ENCODE measurements around the gene SDCCAG8. TPM values are rescaled to one million over a fixed set of nuclear protein-coding genes. Genes with fewer than 3 reads are reported as not detected.
A peak's percentile ranks its signal among the peaks of the same experiment; 100 is the strongest.

Gene SDCCAG8
- total RNA-seq, 1 donor from 2014 or later = 26.7 TPM

DNA sequence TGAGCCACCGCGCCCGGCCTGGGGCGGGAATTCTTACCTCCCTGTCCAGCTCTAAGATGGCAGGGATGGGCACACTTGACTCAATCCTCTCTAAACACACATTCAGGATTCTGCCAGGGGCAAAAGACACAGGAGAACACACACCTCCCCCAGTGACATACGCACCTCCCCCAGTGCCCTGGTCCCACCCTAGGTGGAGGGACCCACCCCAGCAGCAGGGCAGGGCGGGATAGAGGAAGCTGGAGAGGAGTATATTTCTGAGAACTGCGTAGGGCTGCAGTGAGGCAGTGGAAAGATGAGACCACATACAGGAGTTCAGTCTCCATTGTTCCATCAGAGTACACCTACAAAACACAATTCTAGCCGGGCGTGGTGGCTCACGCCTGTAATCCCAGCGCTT lies 92.5 kb downstream of the SDCCAG8 start:
- Mint-ChIP-seq H3K27me3 (ENCODE audit: unreplicated experiment) (no peaks in the 10 kb centered on the region), H3K36me3 (ENCODE audit: unreplicated experiment) (peaks cover 21% of the 10 kb centered on the region), H3K4me1 (ENCODE audit: unreplicated experiment) (peaks cover 3% of the 10 kb centered on the region), H3K4me3 (ENCODE audit: unreplicated experiment) (no peak overlapping the region), H3K27ac (ENCODE audit: unreplicated experiment) (no peak overlapping the region), H3K9me3 (ENCODE audit: unreplicated experiment) (no peaks in the 10 kb centered on the region)
- no peak for DNase-seq (ENCODE audit: extremely low spot score, unreplicated experiment)
- TF ChIP-seq, protein P1, sequence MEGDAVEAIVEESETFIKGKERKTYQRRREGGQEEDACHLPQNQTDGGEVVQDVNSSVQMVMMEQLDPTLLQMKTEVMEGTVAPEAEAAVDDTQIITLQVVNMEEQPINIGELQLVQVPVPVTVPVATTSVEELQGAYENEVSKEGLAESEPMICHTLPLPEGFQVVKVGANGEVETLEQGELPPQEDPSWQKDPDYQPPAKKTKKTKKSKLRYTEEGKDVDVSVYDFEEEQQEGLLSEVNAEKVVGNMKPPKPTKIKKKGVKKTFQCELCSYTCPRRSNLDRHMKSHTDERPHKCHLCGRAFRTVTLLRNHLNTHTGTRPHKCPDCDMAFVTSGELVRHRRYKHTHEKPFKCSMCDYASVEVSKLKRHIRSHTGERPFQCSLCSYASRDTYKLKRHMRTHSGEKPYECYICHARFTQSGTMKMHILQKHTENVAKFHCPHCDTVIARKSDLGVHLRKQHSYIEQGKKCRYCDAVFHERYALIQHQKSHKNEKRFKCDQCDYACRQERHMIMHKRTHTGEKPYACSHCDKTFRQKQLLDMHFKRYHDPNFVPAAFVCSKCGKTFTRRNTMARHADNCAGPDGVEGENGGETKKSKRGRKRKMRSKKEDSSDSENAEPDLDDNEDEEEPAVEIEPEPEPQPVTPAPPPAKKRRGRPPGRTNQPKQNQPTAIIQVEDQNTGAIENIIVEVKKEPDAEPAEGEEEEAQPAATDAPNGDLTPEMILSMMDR (IDR thresholded peaks at IDR 0.05) = no peak

DNA sequence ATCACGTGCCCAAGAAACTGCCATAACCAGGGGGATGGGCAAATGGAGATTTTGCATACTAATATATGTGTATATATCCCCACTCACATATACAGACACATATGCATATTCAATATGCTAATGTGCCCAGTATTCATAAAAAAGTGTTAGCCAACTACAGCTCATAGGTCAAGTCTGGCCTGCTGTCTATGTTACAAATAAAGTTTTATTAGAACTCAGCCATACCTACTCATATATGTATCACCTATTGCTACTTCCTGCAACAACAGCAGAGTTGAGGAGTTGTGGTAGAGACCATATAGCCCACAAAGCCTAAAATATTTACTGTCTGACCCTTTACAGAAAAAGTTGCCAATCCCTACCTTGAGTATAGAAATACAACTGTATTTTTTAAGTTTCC lies 93.3 kb downstream of the SDCCAG8 start:
- H3K9me3 Mint-ChIP-seq (ENCODE audit: unreplicated experiment) = no peaks in the 10 kb centered on the region
- H3K4me3 Mint-ChIP-seq (ENCODE audit: unreplicated experiment) = no peak overlapping the region

DNA sequence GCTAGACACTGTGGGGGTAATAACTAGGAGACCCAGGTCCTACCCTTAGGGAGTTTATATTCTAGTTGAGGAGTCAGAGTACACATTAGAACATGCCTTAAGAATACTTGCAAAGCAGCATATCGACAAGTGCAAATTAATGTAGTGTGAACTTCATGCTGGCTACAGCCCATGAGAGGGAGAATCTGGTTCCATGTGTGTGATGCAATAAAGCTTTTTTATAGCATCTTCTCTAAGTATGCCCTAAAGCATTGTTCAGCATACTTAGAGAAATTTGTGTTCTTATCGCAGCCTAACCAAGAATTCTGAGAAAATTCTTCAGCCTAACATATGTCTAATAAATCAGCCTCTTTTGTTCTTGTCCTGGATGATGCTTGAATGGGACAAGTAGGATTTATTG lies 95.5 kb downstream of the SDCCAG8 start:
- no peak for DNase-seq (ENCODE audit: extremely low spot score, unreplicated experiment)
- peaks cover 23% of the 10 kb centered on the region for H3K36me3 Mint-ChIP-seq (ENCODE audit: unreplicated experiment)
- TF ChIP-seq, protein P1 (IDR thresholded peaks at IDR 0.05) = no peak
- no peaks in the 10 kb centered on the region for H3K9me3 Mint-ChIP-seq (ENCODE audit: unreplicated experiment)
- no peaks in the 10 kb centered on the region for H3K27me3 Mint-ChIP-seq (ENCODE audit: unreplicated experiment)
- H3K27ac Mint-ChIP-seq (ENCODE audit: unreplicated experiment) = no peak overlapping the region
- peaks cover 17% of the 10 kb centered on the region for H3K4me1 Mint-ChIP-seq (ENCODE audit: unreplicated experiment)
- no peak overlapping the region for H3K4me3 Mint-ChIP-seq (ENCODE audit: unreplicated experiment)

More for the DNA sequence above, 93.3 kb downstream of the SDCCAG8 start:
- peaks cover 21% of the 10 kb centered on the region for H3K36me3 Mint-ChIP-seq (ENCODE audit: unreplicated experiment)
- H3K4me1 Mint-ChIP-seq (ENCODE audit: unreplicated experiment) = peaks cover 7% of the 10 kb centered on the region
- no peaks in the 10 kb centered on the region for H3K27me3 Mint-ChIP-seq (ENCODE audit: unreplicated experiment)
- no peak overlapping the region for H3K27ac Mint-ChIP-seq (ENCODE audit: unreplicated experiment)
- TF ChIP-seq, protein P1 (IDR thresholded peaks at IDR 0.05) = no peak
- no peak for DNase-seq (ENCODE audit: extremely low spot score, unreplicated experiment)

DNA sequence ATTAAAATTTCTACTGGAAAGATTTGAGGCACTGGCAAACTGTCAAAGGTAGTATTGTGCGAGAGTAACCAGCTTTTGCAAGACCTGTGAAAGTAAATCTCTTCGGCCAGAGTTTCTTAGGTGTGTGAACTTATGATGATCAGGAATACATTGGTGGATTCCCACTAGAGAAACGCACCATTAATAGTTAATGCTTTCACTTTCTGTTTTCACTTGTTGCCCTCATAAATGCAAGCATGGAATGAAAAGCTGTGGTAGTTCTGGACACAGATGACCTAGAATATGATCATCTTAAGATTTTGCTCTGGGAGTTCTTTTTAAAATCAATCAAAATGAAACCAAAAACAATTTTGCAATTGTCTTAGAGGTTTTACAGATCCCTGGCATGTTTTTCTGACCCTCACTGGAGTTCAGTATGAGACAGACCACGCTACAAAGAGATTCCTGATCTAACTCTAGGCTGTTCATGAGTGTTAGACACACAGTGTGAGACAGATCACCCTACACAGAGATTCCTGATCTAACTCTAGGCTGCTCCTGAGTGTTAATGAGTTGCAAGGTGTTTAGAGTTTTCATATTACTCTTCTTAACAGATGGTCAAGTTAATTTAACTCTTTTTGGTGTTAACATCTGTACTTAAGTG lies 98.8 kb downstream of the SDCCAG8 start:
- Mint-ChIP-seq H3K4me1 (ENCODE audit: unreplicated experiment) (peaks cover 17% of the 10 kb centered on the region), H3K27me3 (ENCODE audit: unreplicated experiment) (no peaks in the 10 kb centered on the region), H3K36me3 (ENCODE audit: unreplicated experiment) (peaks cover 16% of the 10 kb centered on the region), H3K4me3 (ENCODE audit: unreplicated experiment) (peak overlapping the region; percentile 44), H3K9me3 (ENCODE audit: unreplicated experiment) (peaks cover 10% of the 10 kb centered on the region), H3K27ac (ENCODE audit: unreplicated experiment) (peak overlapping the region; percentile 78)
- DNase-seq (ENCODE audit: extremely low spot score, unreplicated experiment) = no peak
- TF ChIP-seq, protein P1 (IDR thresholded peaks at IDR 0.05) = no peak

DNA sequence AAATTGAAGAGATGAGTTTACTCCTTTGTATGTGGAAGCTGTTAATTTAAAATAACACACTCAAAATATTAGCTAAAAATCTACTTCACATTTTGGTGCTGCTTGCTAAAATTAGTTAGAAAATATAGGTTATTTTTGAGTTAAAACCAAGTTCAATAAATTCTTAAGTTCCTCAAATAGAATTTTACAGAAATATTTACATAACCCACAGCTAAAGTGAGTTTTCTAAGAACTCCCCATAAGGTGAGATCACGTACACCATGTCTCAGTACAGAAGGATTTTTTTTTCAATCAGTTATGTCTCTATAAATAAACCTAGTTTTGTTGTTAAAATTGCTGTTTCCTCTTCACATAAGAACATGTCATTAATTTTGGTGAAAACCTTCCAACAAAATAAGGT lies 108.0 kb downstream of the SDCCAG8 start:
- TF ChIP-seq, protein P1 (IDR thresholded peaks at IDR 0.05) = no peak
- Mint-ChIP-seq H3K27me3 (ENCODE audit: unreplicated experiment) (no peaks in the 10 kb centered on the region), H3K9me3 (ENCODE audit: unreplicated experiment) (no peaks in the 10 kb centered on the region), H3K27ac (ENCODE audit: unreplicated experiment) (no peak overlapping the region), H3K36me3 (ENCODE audit: unreplicated experiment) (peaks cover 5% of the 10 kb centered on the region), H3K4me1 (ENCODE audit: unreplicated experiment) (peaks cover 6% of the 10 kb centered on the region), H3K4me3 (ENCODE audit: unreplicated experiment) (no peak overlapping the region)
- no peak for DNase-seq (ENCODE audit: extremely low spot score, unreplicated experiment)
